ENCODE results near the gene ADAMTSL4.

Gene ADAMTSL4

DNA sequence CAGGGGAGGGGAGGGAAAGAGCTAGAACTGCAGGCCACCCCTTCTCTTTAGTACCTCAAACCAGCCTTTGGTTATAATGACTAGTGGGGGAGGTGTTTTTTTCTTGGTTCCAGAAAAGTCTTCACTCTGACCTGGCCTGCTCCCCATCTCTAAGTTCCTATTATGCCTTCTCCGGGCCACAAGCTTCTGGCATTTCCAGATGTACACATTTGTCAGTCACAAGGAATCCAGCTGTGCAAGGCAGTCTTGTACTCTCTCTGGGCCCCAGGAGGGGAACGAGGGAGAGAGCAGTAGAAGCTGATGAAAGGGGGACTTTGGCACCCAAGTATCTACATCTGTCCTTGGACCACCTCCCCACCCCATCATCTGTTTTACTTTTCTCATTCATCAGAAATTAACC is 36.4 kb upstream of the ADAMTSL4 start:
- DNase-seq (ENCODE audit: low spot score) = no peak
- TF ChIP-seq CTCF (IDR thresholded peaks at IDR 0.05; ENCODE audit: borderline replicate concordance, control extremely low read depth, extremely low read depth, insufficient read depth, missing control alignments) = no peak
- in situ Hi-C loops (cut with MboI; ENCODE audit: low sequenced_read_pairs, unreplicated experiment) = no loop called here

DNA sequence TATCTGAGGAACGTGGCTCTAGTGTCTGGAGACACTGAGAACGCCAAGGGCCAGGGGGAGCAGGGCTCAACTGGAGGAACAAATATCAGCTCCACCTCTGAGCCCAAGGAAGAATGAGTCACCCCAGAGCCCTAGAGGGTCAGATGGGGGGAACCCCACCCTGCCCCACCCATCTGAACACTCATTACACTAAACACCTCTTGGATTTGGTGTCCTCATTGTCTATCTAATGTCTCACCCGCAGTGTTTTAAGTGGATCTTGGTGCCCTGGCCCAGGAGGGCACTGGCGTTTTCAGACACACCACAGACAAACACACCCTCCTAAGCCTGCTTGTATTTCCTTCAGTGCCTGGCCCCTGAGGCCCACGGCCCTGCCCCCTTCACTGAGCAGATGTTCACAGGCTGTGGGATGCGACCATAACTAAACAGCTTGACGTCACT is 35.8 kb upstream of the ADAMTSL4 start:
- no peak for DNase-seq (ENCODE audit: low spot score)
- no peak for TF ChIP-seq CTCF (IDR thresholded peaks at IDR 0.05; ENCODE audit: borderline replicate concordance, control extremely low read depth, extremely low read depth, insufficient read depth, missing control alignments)
- in situ Hi-C loops (cut with MboI; ENCODE audit: low sequenced_read_pairs, unreplicated experiment) = no loop called here

GRCh38 chr1:150514260-150514659 is 34.9 kb upstream of the ADAMTSL4 start:
- in situ Hi-C loops (cut with MboI; ENCODE audit: low sequenced_read_pairs, unreplicated experiment) = no loop called here
- DNase-seq (ENCODE audit: low spot score) = no peak
- no peak for TF ChIP-seq CTCF (IDR thresholded peaks at IDR 0.05; ENCODE audit: borderline replicate concordance, control extremely low read depth, extremely low read depth, insufficient read depth, missing control alignments)

- DNase-seq (ENCODE audit: low spot score) = no peak
- in situ Hi-C loops (cut with MboI; ENCODE audit: low sequenced_read_pairs, unreplicated experiment) = no loop called here
- no peak for TF ChIP-seq CTCF (IDR thresholded peaks at IDR 0.05; ENCODE audit: borderline replicate concordance, control extremely low read depth, extremely low read depth, insufficient read depth, missing control alignments)
These were observed 34.3 kb upstream of the ADAMTSL4 start for GRCh38 chr1:150514913-150515327.

- peak; percentile 99 for DNase-seq (ENCODE audit: low spot score)
- in situ Hi-C loops (cut with MboI; ENCODE audit: low sequenced_read_pairs, unreplicated experiment) = no loop called here
- no peak for TF ChIP-seq CTCF (IDR thresholded peaks at IDR 0.05; ENCODE audit: borderline replicate concordance, control extremely low read depth, extremely low read depth, insufficient read depth, missing control alignments)
These were observed 33.7 kb upstream of the ADAMTSL4 start, which contains the start of gene FALEC for GRCh38 chr1:150515328-150516049. TSS of gene FALEC (plus strand) at chr1:150515752.

DNA sequence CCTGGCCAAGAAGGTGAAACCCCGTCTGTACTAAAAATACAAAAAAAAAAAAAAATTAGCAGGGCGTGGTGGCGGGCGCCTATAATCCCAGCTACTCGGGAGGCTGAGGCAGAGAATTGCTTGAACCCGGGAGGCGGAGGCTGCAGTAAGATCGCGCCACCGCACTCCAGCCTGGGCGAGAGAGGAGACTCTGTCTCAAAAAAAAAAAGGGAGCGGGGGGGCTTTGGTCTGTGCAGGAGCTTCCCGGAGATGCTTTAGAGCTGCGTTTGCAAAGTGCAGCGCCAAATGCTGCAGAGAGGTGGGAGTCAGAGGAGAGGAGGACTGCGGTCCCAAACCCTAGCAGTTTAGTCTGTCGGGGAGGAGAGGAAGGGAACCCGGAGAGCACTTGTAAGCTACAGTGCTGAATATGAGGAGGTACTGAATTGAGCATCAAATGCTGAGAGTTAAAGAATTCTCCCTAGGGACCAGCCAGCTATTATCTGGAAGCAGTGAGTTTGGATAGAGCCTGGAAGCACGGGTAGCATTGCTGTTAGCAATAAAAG is 33.1 kb upstream of the ADAMTSL4 start:
- no peak for DNase-seq (ENCODE audit: low spot score)
- no peak for TF ChIP-seq CTCF (IDR thresholded peaks at IDR 0.05; ENCODE audit: borderline replicate concordance, control extremely low read depth, extremely low read depth, insufficient read depth, missing control alignments)
- in situ Hi-C loops (cut with MboI; ENCODE audit: low sequenced_read_pairs, unreplicated experiment) = no loop called here
